HG02610 (cell line): Measurements from ENCODE around the gene TLL2.

Source experiments
- ATAC-seq: cut with Tn5 transposase; IDR thresholded peaks from one replicate; pipeline ENCODE4 v1.9.1; 2021; ENCODE audit warnings: mild to moderate bottlenecking, moderate library complexity; ENCODE audit not compliant: unreplicated experiment

Gene TLL2

GRCh38 chr10:96334616-96335526 lies 178.9 kb downstream of the TLL2 start:
- ATAC-seq = no peak

GRCh38 chr10:96333101-96333500 lies 180.6 kb downstream of the TLL2 start:
- no peak for ATAC-seq

GRCh38 chr10:96327462-96327861 lies 186.3 kb downstream of the TLL2 start:
- ATAC-seq = no peak

- ATAC-seq = peak; percentile 96
These were observed 187.9 kb downstream of the TLL2 start for GRCh38 chr10:96325719-96326373.

GRCh38 chr10:96324447-96324846 lies 189.3 kb downstream of the TLL2 start:
- ATAC-seq = no peak

- ATAC-seq = no peak
These were observed 191.5 kb downstream of the TLL2 start for GRCh38 chr10:96322275-96322674.

- no peak for ATAC-seq
These were observed 191.9 kb downstream of the TLL2 start for GRCh38 chr10:96321822-96322221.

- no peak for ATAC-seq
These were observed 193.8 kb downstream of the TLL2 start for GRCh38 chr10:96319754-96320474.

- no peak for ATAC-seq
These were observed 196.5 kb downstream of the TLL2 start for GRCh38 chr10:96317067-96317833.
